ENCODE results near the gene BBX.

The BBX gene

GRCh38 chr3:107630779-107631178, 108.0 kb downstream of the BBX start:
- no peak for TF ChIP-seq TCF4 (CRISPR knock-in tag; IDR thresholded peaks at IDR 0.05; ENCODE audit: borderline replicate concordance)
- TF ChIP-seq ZNF70 (CRISPR knock-in tag; IDR thresholded peaks at IDR 0.05): no peak
- no peak for TF ChIP-seq ZNF8 (CRISPR knock-in tag; IDR thresholded peaks at IDR 0.05)
- TF ChIP-seq RARB (CRISPR knock-in tag; IDR thresholded peaks at IDR 0.05): no peak
- no peak for TF ChIP-seq TSHZ2 (CRISPR knock-in tag; IDR thresholded peaks at IDR 0.05)
- TF ChIP-seq CSDC2 (CRISPR knock-in tag; IDR thresholded peaks at IDR 0.05): no peak
- TF ChIP-seq PATZ1 (CRISPR knock-in tag; IDR thresholded peaks at IDR 0.05; ENCODE audit: borderline replicate concordance): no peak
- TF ChIP-seq GLIS3 (CRISPR knock-in tag; IDR thresholded peaks at IDR 0.05): no peak
- no peak for TF ChIP-seq SNAI2 (CRISPR knock-in tag; IDR thresholded peaks at IDR 0.05)
- TF ChIP-seq ESRRG (CRISPR knock-in tag; IDR thresholded peaks at IDR 0.05): no peak
- peak; percentile 53; the same call in 2 of the 3 replicates for ATAC-seq

- TF ChIP-seq ISL1 (CRISPR knock-in tag; IDR thresholded peaks at IDR 0.05) (no peak), ZC3H10 (CRISPR knock-in tag; IDR thresholded peaks at IDR 0.05) (no peak), ZFP30 (CRISPR knock-in tag; IDR thresholded peaks at IDR 0.05) (no peak), OSR1 (CRISPR knock-in tag; IDR thresholded peaks at IDR 0.05) (no peak), TCF4 (CRISPR knock-in tag; IDR thresholded peaks at IDR 0.05; ENCODE audit: borderline replicate concordance) (no peak), CSDC2 (CRISPR knock-in tag; IDR thresholded peaks at IDR 0.05) (no peak), CREB5 (CRISPR knock-in tag; IDR thresholded peaks at IDR 0.05; ENCODE audit: low read depth) (no peak), PATZ1 (CRISPR knock-in tag; IDR thresholded peaks at IDR 0.05; ENCODE audit: borderline replicate concordance) (no peak), CSRNP3 (CRISPR knock-in tag; IDR thresholded peaks at IDR 0.05) (no peak)
- no peak for ATAC-seq
Observed at GRCh38 chr3:107632576-107632975, 109.8 kb downstream of the BBX start.

- TF ChIP-seq CREB5 (CRISPR knock-in tag; IDR thresholded peaks at IDR 0.05; ENCODE audit: low read depth) (no peak), ESRRG (CRISPR knock-in tag; IDR thresholded peaks at IDR 0.05) (no peak), PPARA (CRISPR knock-in tag; IDR thresholded peaks at IDR 0.05; ENCODE audit: borderline replicate concordance) (no peak), ZNF565 (CRISPR knock-in tag; conservative IDR thresholded peaks at IDR 0.05; ENCODE audit: low read depth) (no peak), PATZ1 (CRISPR knock-in tag; IDR thresholded peaks at IDR 0.05; ENCODE audit: borderline replicate concordance) (no peak), ISL1 (CRISPR knock-in tag; IDR thresholded peaks at IDR 0.05) (no peak), RARB (CRISPR knock-in tag; IDR thresholded peaks at IDR 0.05) (no peak), SNAI2 (CRISPR knock-in tag; IDR thresholded peaks at IDR 0.05) (no peak), ZFP3 (CRISPR knock-in tag; IDR thresholded peaks at IDR 0.05) (no peak)
- ATAC-seq: no peak
Observed at GRCh38 chr3:107633327-107634098, 110.8 kb downstream of the BBX start.

All from SK-N-SH treated with all-trans-retinoic acid at 6 μM for 48 hours (cell line).